SK-N-SH (cell line): ENCODE measurements around the gene P2RY12. TPM values are rescaled to one million over a fixed set of nuclear protein-coding genes. Genes with fewer than 3 reads are reported as not detected.

Experiments
- CTCF ChIA-PET: fragments of 300-600, 350-600 bp; formaldehyde crosslinking; extraction: SDS; loops from one replicate; lab custom pipeline; 2021; lab: Yijun Ruan, JAX
- POLR2A ChIA-PET: fragments of 350-600 bp; sonication (Branson Sonifier 250); formaldehyde crosslinking; extraction: SDS; loops from one replicate; lab custom pipeline; 2020; ENCODE audit warnings: antibody characterized with exemption, inconsistent platforms; lab: Yijun Ruan, JAX
- DNase-seq: peaks from one replicate; pipeline ENCODE4 v3.0.0; 2012
- H2AFZ ChIP-seq: fragments of 200-600 bp; sonication (generic); 2 replicates; pipeline ENCODE4 v1.8.1; 2016; ENCODE audit warnings: antibody characterized with exemption, mild to moderate bottlenecking, low read depth
- H3F3A ChIP-seq: fragments of 200-600 bp; sonication (generic); replicated peaks from 2 replicates; pipeline ENCODE3; 2016; ENCODE audit warnings: antibody characterized with exemption, mild to moderate bottlenecking; ENCODE audit not compliant: insufficient read depth
- H3K27ac ChIP-seq, 2 experiments: fragments of 200-500 bp in 1 of 2; fragments of 200-600 bp in 1 of 2; sonication (Bioruptor generic) in 1 of 2; sonication (generic), shearing (Covaris generic) in 1 of 2; 2 replicates each; pipeline versions ENCODE4 v1.5.1 to v1.6.1; 2014 to 2016; ENCODE audit warnings: low read depth in 2 of 2, inconsistent platforms in 1 of 2, low read length in 1 of 2, mild to moderate bottlenecking in 1 of 2, mixed read lengths in 1 of 2
- H3K27me3 ChIP-seq: fragments of 200-600 bp; sonication (generic), shearing (Covaris generic); 2 replicates; pipeline ENCODE4 v1.6.1; 2016; ENCODE audit warnings: mixed run types; ENCODE audit not compliant: insufficient read depth
- H3K36me3 ChIP-seq, 2 experiments: fragments of 200-500 bp in 1 of 2; fragments of 200-600 bp in 1 of 2; sonication (Bioruptor generic) in 1 of 2; sonication (generic) in 1 of 2; replicated peaks in 1 of 2; 2 replicates each; pipeline versions ENCODE3 to v1.5.1; 2014 to 2016; ENCODE audit warnings: low read length in 1 of 2, mild to moderate bottlenecking in 1 of 2; ENCODE audit not compliant: insufficient read depth in 2 of 2, control insufficient read depth in 1 of 2
- H3K4me1 ChIP-seq, 2 experiments: fragments of 200-500 bp in 1 of 2; fragments of 200-600 bp in 1 of 2; sonication (Bioruptor generic) in 1 of 2; sonication (generic), shearing (Covaris generic) in 1 of 2; 2 replicates each; pipeline versions ENCODE4 v1.5.1 to v1.6.1; 2014 to 2016; ENCODE audit warnings: low read depth in 1 of 2, low read length in 1 of 2, mixed run types in 1 of 2; ENCODE audit not compliant: insufficient read depth in 2 of 2, control insufficient read depth in 1 of 2
- H3K4me2 ChIP-seq: fragments of 200-600 bp; sonication (generic), shearing (Covaris generic); 2 replicates; pipeline ENCODE4 v1.6.1; 2017; ENCODE audit warnings: mixed run types
- H3K4me3 ChIP-seq, 2 experiments: fragments of 200-500 bp in 1 of 2; fragments of 200-600 bp in 1 of 2; sonication (Bioruptor generic) in 1 of 2; sonication (generic), shearing (Covaris generic) in 1 of 2; 2 replicates each; pipeline versions ENCODE4 v1.5.1 to v1.8.1; 2014 to 2016; ENCODE audit warnings: low read depth in 2 of 2, inconsistent platforms in 1 of 2, low read length in 1 of 2, mild to moderate bottlenecking in 1 of 2, mixed read lengths in 1 of 2, moderate library complexity in 1 of 2
- H3K79me2 ChIP-seq: fragments of 200-600 bp; sonication (generic); 2 replicates; pipeline ENCODE4 v1.8.1; 2017; ENCODE audit warnings: mild to moderate bottlenecking; ENCODE audit not compliant: insufficient read depth
- H3K9ac ChIP-seq: fragments of 200-600 bp; sonication (generic); 2 replicates; pipeline ENCODE4 v1.6.1; 2017; ENCODE audit warnings: mixed run types
- H3K9me2 ChIP-seq: fragments of 200-600 bp; sonication (generic); 2 replicates; pipeline ENCODE4 v1.6.1; 2017; ENCODE audit warnings: mixed run types
- H3K9me3 ChIP-seq: fragments of 200-600 bp; sonication (generic); 2 replicates; pipeline ENCODE4 v1.6.1; 2017; ENCODE audit warnings: mixed run types, mild to moderate bottlenecking, moderate library complexity
- H4K20me1 ChIP-seq: fragments of 200-600 bp; sonication (generic); 2 replicates; pipeline ENCODE4 v1.6.1; 2017; ENCODE audit warnings: mild to moderate bottlenecking, mixed run types; ENCODE audit not compliant: insufficient read depth
- CTCF ChIP-seq: fragments of 200-600 bp; sonication (generic); IDR thresholded peaks from 2 replicates; pipeline ENCODE4 v1.6.1; 2017; ENCODE audit warnings: antibody characterized with exemption, mild to moderate bottlenecking, moderate library complexity
- ELF1 ChIP-seq: IDR thresholded peaks from 2 replicates; pipeline ENCODE4 v1.4.0; 2012
- EZH2phosphoT487 ChIP-seq: fragments of 200-600 bp; sonication (generic); IDR thresholded peaks from 2 replicates; pipeline ENCODE4 v1.6.1; 2017; ENCODE audit warnings: low read depth, mixed run types, mild to moderate bottlenecking, antibody characterized with exemption, moderate library complexity, borderline replicate concordance
- GABPA ChIP-seq: IDR thresholded peaks from 2 replicates; pipeline ENCODE4 v1.4.0; 2012; ENCODE audit warnings: low read depth, mild to moderate bottlenecking
- GATA2 ChIP-seq: sonication (generic); formaldehyde crosslinking; IDR thresholded peaks from 2 replicates; pipeline ENCODE4 v1.5.0; 2020; ENCODE audit warnings: mild to moderate bottlenecking, missing genetic modification reagents
- IRF3 ChIP-seq: fragments of 150-350 bp; IDR thresholded peaks from 2 replicates; pipeline ENCODE4 v1.6.1; 2016; ENCODE audit warnings: mild to moderate bottlenecking, low read depth, low read length
- NFIC ChIP-seq: IDR thresholded peaks from 2 replicates; pipeline ENCODE4 v1.4.0; 2012; ENCODE audit warnings: borderline replicate concordance
- NRF1 ChIP-seq: IDR thresholded peaks from 2 replicates; pipeline ENCODE4 v1.6.1; 2012; ENCODE audit warnings: low read depth, mild to moderate bottlenecking, low read length
- PBX3 ChIP-seq: IDR thresholded peaks from 2 replicates; pipeline ENCODE4; 2012
- RCOR1 ChIP-seq: fragments of 150-350 bp; IDR thresholded peaks from 2 replicates; pipeline ENCODE4 v1.6.1; 2017; ENCODE audit warnings: antibody characterized with exemption, low read length
- RFX5 ChIP-seq: IDR thresholded peaks from 2 replicates; pipeline ENCODE4 v1.6.1; 2012; ENCODE audit warnings: mild to moderate bottlenecking, improper control_type of control experiment, low read length
- RXRA ChIP-seq: IDR thresholded peaks from 2 replicates; pipeline ENCODE4 v1.4.0; 2012; ENCODE audit warnings: low read depth, mild to moderate bottlenecking, borderline replicate concordance
- USF2 ChIP-seq: fragments of 150-350 bp; IDR thresholded peaks from 2 replicates; pipeline ENCODE4 v1.6.1; 2017; ENCODE audit warnings: antibody characterized with exemption, low read length, low read depth, borderline replicate concordance
- ZBTB33 ChIP-seq: IDR thresholded peaks from 2 replicates; pipeline ENCODE4 v1.4.0; 2012; ENCODE audit warnings: low read depth, borderline replicate concordance
- WGBS: methylation state at CpG from one replicate; pipeline ENCODE4 v1.1.6; 2017; ENCODE audit warnings: low lambda C conversion rate; 5-methylcytosine and 5-hydroxymethylcytosine counted together
- polyA plus RNA-seq, 3 experiments: library from polyadenylated mRNA; depleted of rRNA; stranded (reverse); fragments of >200 nt; gene quantifications; 2 replicates each; pipeline ENCODE4 v1.2.3, GENCODE V29; 2012

The P2RY12 gene
- polyA plus RNA-seq, 1 of the 3 experiments (the other 2 are of a cell fraction) = not detected

GRCh38 chr3:151372063-151372820 is 12.3 kb downstream of the P2RY12 start:
- Histone ChIP-seq H3F3A (no peaks in the 10 kb centered on the region), H3K79me2 (no peaks in the 10 kb centered on the region), H3K9me2 (no peaks in the 10 kb centered on the region), H3K36me3 (no peaks in the 10 kb centered on the region)
- TF ChIP-seq RCOR1 = no peak
- no peak for TF ChIP-seq EZH2phosphoT487
- no peak for TF ChIP-seq GABPA
- no peak for TF ChIP-seq ELF1
- TF ChIP-seq RXRA = no peak
- TF ChIP-seq PBX3 = no peak
- no peak for TF ChIP-seq IRF3
- TF ChIP-seq, all 33 proteins: peak for 0
- Histone ChIP-seq H3K4me1 (no peaks in the 10 kb centered on the region), H3K9ac (no peak overlapping the region), H3K4me2 (no peak overlapping the region), H3K9me3 (0 out of 2 replicates have a peak, but pooled peaks cover 8% of the 10 kb centered on the region), H3K4me3 (no peak overlapping the region), H4K20me1 (no peaks in the 10 kb centered on the region), H3K27ac (no peak overlapping the region), H3K27me3 (no peaks in the 10 kb centered on the region), H2AFZ (no peak overlapping the region)
- no peak for DNase-seq
- ChIA-PET POLR2A (no interaction called here), CTCF (no interaction called here)
- 50% methylated on average over 4 of the region's 4 CpGs for WGBS

GRCh38 chr3:151371526-151371925 is 13.0 kb downstream of the P2RY12 start:
- Histone ChIP-seq H3K4me3 (no peak overlapping the region), H2AFZ (no peak overlapping the region), H3K27me3 (no peaks in the 10 kb centered on the region), H3K9me3 (0 out of 2 replicates have a peak, but pooled peaks cover 4% of the 10 kb centered on the region), H3F3A (no peaks in the 10 kb centered on the region), H3K79me2 (no peaks in the 10 kb centered on the region), H3K9me2 (no peaks in the 10 kb centered on the region), H3K36me3 (no peaks in the 10 kb centered on the region), H3K9ac (no peak overlapping the region), H3K4me1 (no peaks in the 10 kb centered on the region), H3K4me2 (no peak overlapping the region), H4K20me1 (no peaks in the 10 kb centered on the region), H3K27ac (no peak overlapping the region)
- TF ChIP-seq RFX5 (no peak), CTCF (no peak), ZBTB33 (no peak), USF2 (no peak), GATA2 (CRISPR knock-in tag) (no peak), IRF3 (no peak), NRF1 (no peak), GABPA (no peak), RXRA (no peak), EZH2phosphoT487 (no peak), PBX3 (no peak), NFIC (no peak)
- ChIA-PET CTCF (no interaction called here), POLR2A (no interaction called here)
- no peak for DNase-seq
